Activated naive CD8-positive, alpha-beta T cell treated with anti-CD3 and anti-CD28 coated beads, Interleukin-2, amount 50 U/mL, for 16 hours (primary cell): ENCODE measurements around the gene CEP55.
"Not testable (repeated sequence)": the region's sequence is repeated elsewhere in the genome, so short reads cannot be mapped to it uniquely, and the experiment has no call there.

Source experiments
- DNase-seq: peaks from one replicate; pipeline ENCODE4 v3.0.0-alpha.2; 2020; ENCODE audit warnings: low read depth, low spot score

Gene CEP55

DNA sequence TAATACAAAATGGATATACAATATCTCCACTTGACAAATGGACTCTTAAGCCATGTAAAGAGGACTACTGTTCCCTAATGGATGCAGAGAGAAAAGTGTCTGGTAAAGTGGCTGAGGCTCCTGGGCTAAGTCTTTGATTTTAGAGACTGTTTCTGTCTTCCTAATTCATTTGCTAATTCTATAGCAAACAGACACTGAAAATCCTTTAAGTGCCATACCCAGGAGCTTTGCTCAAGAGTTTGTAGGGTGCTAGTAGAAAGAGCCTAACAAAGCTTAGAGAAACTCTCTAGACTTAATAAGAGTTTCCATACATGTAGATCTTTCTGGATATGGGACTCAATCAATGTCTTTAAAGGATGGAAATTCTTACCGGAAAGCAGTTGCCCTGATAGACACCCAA, 16.7 kb downstream of the CEP55 start:
- DNase-seq = no peak

DNA sequence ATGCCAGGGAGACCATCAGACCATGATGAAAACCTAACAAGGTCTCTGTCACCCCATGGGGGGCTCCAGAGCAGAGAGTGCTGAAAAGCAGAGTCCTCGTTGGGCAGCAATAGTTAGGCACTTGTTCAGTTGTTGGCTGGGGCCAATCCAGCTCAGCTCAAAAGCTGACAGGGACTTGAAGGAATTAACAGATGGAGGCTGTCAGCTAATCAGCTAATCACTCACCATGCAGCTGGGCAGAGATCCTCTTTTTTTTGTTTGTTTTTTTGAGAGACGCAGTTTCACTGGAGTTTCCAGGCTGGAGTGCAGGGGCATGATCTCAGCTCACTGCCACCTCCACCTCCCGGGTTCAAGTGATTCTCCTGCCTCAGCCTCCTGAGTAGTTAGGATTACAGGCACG, 18.1 kb downstream of the CEP55 start:
- DNase-seq = no peak

DNA sequence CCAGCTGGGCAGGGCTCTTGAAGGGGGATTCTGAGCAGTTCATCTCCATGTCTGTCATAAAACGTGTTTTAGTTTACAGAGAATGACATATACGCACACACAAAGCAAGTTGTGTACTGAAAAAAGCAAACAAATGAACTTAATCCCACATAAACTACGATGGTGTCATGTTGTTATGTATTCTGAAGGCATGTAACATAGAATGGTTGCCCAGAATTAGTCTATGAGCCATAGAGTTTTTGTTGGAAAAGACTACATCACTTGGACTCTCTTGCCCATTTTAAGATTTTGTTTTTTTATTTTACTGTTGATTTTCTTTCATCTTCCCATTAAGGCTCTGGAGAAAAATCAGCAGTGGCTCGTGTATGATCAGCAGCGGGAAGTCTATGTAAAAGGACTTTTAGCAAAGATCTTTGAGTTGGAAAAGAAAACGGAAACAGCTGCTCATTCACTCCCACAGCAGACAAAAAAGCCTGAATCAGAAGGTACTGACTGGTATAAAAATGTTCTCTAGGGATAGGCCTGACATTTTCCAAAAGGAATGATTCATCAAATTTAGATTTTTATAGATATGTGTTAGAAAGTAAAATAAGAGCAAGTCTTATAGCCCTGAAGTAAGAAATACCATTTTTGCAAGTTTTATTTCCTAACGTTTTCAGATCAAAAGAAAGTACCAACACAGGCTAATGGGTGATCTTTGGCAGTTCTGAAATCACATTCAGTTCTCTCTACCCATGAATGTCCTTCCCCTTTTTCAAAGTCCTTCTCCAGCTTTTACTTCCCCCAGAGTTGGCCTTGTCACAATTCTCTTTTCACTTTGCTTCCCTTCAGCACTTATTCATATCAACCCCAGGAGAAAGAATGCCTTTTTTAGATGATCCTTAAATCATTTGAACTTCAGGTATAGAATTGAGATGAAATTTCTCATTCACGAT, 18.9 kb downstream of the CEP55 start:
- DNase-seq = no peak

DNA sequence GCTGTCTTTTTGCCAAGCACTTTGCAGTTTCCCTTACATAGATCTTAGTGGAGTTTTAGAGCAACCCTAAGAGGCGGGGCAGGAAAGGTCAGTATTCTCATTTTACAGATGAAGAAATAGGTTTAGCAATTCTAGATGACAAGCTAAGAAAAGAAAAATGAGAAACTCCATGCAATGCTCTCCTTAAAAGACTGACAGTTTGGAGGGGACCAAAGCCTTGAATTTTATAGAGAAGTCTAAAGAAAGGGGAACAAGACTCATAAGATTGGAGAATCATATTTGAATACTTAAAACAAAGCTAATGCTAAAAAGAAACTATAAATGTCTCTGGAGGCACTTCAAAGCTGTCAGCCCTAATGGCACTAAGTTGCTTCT, 19.6 kb downstream of the CEP55 start:
- no peak for DNase-seq

DNA sequence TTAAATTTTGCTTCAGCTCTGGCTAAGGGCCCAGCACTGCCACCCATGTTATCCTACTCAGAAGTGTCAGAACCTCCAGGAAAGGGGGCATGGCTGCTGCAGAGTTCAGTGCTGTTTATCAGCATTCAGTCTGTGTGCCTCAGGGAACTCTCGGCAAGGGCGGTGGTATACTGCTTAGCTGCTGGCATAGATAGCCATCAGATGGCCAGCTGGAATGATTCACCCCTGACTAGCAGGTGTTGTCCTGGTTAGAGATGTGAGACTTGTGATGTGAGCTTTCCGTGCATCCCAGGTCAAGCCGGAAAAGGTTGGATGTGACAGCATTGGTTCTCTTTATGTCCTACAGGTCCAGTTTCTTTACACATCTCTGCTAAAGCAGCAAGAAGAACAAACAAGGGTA, 22.1 kb downstream of the CEP55 start:
- DNase-seq = no peak

DNA sequence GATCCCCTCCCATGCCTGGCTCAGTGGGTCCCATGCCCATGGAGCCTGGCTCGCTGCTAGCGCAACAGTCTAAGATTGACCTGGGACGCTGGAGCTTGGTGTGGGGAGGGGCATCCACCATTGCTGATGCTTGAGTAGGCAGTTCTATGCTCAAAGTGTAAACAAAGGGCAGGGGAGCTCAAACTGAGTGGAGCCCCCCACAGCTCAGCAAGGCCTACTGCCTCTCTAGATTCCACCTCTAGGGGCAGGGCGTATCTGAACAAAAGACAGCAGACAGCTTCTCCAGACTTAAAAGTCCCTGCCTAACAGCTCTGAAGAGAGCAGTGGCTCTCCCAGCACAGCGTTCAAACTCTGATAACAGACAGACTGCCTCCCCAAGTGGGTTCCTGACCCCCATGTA, 38.9 kb downstream of the CEP55 start:
- DNase-seq = no peak

DNA sequence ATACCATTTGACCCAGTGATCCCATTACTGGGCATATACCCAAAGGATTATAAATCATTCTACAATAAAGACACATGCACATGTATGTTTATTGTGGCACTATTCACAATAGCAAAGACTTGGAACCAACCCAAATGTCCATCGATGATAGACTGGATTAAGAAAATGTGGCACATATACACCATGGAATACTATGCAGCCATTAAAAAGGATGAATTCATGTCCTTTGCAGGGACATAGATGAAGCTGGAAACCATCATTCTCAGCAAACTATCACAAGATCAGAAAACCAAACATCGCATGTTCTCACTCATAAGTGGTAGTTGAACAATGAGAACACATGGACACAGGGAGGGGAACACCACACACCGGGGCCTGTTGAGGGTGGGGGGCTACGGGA, 44.5 kb downstream of the CEP55 start:
- DNase-seq = not testable (repeated sequence)

DNA sequence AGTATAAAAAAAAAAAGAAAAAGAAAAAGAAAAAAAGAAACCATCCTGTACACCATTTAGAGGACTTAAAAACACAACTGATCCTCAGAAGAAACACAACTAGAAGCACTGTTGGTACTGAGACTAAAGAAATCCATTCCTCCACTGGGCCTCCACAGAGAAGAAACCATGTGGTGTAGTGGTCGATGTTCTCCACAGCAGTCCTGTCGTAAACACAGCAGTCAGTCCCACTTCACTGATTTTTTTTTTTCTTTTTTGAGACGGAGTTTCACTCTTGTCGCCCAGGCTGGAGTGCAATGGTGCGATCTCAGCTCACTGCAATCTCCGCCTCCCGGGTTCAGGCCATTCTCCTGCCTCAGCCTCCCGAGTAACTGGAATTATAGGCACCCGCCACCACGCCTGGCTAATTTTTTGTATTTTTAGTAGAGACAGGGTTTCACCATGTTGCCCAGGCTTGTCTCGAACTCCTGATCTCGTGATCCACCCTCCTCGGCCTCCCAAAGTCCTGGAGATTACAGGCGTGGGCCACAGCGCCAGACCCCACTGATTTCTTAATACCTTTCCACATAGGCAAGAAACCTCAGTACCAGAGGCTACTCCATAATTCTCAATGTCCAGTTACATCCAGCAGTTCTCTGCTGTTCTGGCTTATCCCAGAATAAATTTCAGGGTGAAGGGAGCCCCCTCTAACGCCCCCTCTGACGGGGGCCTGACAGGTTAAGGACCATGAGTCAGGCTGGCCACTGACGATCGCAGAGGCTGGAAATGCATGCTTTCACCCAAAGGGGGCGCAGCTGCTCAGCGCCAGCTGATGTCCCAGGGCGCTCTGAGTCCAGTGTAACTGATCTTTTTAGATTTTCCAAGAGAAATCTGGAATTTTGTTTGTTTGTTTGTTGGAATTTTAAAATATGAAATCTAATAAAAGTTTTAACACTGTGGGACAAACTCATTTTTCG, 45.3 kb downstream of the CEP55 start:
- DNase-seq = no peak

DNA sequence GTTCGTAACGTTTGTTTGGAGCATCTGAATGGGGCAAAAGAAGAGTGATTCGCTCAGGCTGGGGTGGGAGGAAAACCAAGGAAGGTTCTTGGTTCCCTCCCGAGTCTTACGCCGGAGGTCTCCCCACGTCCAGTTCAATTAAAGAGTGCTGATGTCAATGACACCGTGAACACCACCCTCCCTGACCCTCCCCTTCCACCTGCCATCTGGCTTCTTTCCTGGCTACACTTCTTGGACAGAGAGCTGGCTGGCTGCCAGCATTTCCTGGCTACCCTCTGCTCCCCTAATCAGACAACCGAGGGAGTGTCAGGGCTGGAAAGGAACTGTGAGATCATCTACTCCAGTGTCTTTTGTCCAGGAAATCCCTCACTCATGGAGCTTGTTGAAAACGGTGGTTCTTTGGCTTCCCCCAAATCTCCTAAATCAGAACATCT, 46.0 kb downstream of the CEP55 start:
- DNase-seq = no peak

DNA sequence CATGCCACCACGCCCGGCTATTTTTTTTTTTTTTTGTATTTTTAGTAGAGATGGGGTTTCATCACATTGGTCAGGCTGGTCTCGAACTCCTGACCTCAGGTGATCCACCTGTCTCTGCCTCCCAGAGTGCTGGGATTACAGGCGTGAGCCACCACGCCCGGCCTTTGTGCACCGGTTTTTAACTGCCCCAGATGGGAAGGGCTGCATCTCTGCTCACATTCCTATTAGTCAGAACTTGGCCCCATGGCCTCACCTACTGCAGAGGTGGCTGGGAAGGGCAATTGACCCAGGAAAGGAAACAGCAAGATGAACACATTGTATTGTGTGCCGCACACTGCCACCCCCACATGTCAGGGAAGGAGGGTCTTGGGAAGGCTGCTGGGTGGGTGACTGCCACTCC, 50.6 kb downstream of the CEP55 start:
- DNase-seq = not testable (repeated sequence)

DNA sequence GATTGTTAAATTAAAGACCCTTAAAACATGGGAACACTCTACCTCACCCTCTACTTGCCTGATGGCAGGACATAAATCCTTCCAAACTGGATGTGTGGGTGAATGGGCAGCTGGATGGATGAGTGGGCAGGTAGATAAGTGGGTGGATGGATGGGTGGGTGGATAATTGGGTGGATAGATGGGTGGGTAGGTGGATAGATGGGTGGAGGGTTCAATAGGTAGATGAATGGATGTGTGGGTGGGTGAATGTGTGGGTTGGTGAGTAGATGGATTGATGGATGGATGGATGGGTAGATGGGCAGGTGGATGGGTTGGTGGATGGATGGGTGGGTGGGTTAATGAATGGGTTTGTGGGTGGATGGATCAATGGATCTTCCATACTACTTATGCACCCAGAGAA, 51.1 kb downstream of the CEP55 start:
- no peak for DNase-seq

DNA sequence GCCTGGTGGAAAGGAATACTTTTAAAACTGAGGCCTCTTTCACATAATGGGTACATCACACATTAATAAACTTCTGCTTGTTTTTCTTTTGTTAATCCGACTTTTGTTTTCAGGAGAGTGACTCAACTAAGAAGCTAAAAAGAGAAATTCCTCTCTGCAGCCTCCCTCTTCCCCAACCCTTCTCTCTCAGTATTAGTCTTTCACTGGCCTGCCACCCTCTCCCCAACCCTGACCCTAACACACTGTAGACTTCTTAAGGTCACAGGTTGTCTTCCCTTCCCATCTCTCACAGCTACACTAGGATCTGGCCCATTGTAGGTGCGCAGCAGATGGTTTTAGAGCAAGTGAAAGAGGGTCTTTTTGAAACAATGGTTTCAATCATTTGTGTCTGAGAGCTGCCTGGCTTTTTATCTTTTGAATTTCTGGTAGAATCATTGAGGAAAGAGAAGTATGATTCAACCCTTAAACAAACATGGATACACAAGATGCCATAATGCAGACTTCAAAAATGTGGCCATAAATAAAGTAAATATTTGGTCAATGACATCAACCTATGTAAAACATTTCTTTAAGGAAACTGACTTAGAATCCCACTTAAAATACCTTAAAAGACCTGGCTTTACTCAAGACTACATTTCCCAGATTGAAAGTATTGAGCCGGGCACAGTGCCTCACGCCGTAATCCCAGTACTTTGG, 52.1 kb downstream of the CEP55 start:
- DNase-seq = no peak

DNA sequence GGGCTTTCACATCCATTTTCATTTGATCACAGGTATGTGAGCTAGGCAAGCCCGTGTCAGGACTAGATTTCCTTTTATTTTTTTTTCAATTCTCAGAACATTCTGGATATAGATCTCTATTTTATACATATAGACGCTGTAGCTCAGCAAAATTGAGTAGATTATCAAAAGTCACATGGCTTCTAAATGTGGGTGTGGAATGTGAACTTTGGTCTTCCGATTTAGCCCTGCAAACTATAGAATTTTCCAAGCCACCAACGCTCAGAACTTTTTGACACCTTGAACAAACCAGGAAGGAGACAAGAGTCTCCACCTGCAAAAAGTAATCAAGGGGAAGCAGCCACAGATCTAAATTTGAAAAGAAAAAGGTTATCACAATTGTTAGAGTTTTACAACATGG, 54.2 kb downstream of the CEP55 start:
- no peak for DNase-seq

DNA sequence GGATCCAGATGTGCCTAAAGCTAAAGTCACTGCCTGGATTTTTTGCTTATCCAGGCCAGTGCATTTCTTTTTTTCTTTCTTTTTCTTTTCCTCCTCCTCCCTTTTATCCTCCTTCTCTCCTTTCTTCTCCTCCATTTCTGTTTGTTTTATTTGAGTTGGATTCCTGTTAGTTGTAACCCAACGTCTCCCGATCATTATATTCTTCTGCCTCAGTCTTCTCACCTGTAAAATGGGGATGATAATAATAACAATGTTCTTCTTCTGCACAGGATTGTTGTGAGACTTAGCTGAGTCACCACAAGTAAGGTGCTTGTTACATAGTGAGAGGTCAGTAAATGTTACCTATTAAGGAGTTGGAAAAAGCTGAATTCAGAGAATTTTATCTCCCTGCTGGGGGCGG, 56.4 kb downstream of the CEP55 start:
- no peak for DNase-seq

DNA sequence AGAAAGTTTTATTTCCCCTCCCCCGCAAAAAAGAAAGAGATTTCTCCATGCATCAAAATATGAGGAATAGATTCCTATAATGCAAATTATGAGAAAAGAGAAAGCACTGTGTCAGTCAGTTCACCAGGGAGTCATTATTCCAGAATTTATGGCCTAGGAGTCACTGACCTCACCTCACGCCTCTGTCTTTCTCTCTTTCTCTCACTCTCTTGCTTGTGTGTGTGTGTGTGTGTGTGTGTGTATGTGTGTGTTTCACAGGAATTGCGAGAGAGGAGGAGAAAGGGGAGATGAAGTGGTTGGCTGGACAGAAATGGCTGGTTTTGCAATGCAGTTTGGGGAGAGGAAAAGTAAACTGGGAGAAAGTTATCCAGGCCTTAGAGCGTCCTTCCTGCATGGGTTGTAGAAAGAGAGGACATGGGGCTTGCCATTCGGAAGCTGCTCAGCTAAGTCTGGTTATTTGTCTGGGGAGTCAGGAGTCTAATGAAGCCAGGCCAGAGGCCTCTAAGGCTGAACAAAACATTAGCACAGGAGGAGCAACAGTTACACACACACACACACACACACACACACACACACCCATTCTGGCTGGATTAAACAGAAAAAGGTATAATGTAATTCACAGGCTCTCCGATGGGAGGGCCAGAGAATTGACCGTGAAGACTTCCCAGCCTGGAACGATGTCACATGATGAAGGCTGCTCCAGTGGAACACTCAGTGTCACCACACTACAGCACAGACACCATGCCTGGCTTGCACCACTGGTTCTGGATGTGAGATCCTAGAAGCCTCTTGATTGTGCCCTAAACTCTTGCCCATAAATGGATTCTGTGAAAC, 57.3 kb downstream of the CEP55 start:
- DNase-seq = no peak

DNA sequence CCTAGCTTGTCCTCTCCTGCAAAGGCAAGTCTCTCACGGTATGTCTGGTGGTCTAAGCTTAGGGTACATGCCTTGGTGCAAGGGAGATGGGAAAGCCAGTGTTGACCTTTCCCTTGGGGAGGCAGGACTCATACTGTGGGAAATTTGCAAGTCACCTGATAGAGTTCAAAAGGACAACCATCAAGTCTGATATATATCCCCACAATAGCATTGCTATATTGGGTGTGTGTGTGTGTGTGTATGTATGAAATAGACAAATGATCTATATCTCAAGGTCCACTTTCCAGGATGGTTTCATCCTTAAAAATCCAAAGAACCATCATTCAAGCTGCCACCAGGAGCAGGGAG, 57.9 kb downstream of the CEP55 start:
- DNase-seq = no peak

DNA sequence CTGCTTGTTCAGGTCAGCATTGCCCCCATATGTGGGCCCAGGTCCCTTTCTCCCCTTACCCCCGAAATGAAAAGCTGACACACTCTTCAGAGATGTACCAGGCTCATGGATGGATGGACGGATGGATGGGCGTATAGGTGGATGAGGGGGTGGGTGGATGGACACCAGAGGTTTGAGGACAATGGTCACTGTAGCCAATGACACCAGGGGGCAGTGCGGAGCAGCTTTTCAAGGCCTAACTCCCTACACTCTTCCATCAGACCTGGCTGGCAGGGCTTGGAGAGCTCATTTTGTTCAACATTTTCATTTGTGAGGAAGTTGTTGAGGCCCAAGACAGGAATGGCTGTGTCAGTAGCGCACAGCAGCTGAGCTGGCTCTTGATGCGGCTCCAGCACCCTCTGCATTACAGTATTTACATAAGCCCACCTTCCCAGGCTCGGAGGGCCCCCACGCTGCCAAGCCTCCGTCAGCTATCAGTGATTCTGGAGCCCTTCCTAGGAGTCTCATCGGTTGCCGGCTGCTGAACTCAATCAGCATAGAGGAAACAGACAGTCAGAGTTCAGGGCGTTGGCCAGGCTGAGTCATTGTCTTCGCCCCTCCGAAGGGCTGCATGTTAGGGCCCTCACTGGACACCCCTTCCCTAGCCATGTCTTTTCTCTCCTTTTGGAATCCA, 58.5 kb downstream of the CEP55 start:
- no peak for DNase-seq

DNA sequence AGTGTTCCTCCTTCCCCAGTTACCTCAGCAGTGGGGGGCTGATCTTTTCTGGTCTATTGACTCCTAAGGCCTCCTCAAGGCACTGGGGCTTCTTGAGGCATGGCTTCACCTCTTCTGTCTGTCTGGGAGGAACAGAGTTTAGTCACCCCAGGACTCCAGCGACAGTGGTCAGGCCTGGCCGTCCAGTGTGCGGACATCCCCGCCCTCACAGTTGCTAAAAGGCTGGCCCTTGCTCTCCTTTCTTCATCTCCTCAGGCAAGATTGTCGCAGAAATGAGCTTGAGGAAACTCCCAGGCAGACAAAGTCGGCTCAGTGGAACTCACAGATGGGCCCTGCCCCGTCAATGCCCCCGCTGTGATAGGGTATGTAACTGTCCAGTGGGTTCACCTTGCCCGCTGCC, 63.1 kb downstream of the CEP55 start:
- no peak for DNase-seq

DNA sequence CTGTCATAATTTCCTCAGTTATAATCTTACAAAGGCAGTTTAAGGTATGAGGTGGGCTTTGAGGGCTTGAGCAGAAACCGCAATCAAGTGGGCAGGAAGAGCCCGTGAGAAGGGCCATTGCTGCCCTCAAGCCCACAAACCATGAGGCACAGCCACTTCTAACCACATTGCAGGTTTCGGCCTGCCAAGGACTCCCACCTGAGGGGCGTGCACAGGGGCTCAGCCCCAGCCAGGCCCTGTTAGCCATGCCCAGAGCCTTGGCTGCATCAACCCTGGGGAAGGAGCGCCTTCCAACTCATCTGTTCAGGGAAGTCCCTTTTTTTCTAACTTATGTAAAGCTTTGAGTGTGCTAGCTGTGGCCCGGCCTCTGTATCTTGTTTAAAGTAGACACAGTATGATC, 64.1 kb downstream of the CEP55 start:
- no peak for DNase-seq

DNA sequence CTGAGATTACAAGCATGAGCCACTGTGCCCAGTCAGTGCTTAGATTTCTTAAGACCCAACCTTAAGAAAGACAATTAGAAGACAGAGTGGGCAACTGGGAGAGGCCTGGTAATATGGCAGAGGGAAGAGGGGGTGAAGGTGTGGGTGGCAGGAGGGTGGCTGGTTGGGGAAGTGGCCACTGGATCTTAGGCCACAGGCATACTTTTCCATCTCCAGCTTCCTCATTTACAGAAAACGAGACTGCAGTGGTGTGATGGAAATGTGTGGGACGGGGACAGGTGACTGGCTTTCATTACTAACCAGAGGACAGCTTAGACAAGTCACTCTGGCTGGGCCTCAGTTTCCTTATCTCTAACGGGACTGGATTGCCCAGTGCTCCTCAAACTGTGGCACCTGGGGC, 69.0 kb downstream of the CEP55 start:
- DNase-seq = no peak
